AG10803 (cell line): Measurements from ENCODE around the gene SEPSECS.

Source experiments
- DNase-seq: peaks from one replicate; pipeline ENCODE4 v3.0.0; 2010; ENCODE audit warnings: low read depth
- H3K4me3 ChIP-seq: 2 replicates; pipeline ENCODE4 v1.5.1; 2011; ENCODE audit warnings: mild to moderate bottlenecking, low read length, control low read depth
- CTCF ChIP-seq: conservative IDR thresholded peaks from 2 replicates; pipeline ENCODE4 v1.5.1; 2011; ENCODE audit warnings: mild to moderate bottlenecking, low read length, control low read depth, inconsistent platforms

Gene SEPSECS

GRCh38 chr4:25157081-25157480 lies 3.2 kb downstream of the SEPSECS start:
- TF ChIP-seq CTCF, result no peak
- no peak overlapping the region for H3K4me3 ChIP-seq
- no peak for DNase-seq

- DNase-seq, result no peak
- TF ChIP-seq CTCF, result no peak
- H3K4me3 ChIP-seq, result no peak overlapping the region
These were observed 4.3 kb downstream of the SEPSECS start for GRCh38 chr4:25155947-25156346.

- DNase-seq, result no peak
- no peak for TF ChIP-seq CTCF
- H3K4me3 ChIP-seq, result no peak overlapping the region
These were observed 5.5 kb downstream of the SEPSECS start for GRCh38 chr4:25154594-25155265.

- no peak for DNase-seq
- H3K4me3 ChIP-seq, result no peak overlapping the region
- no peak for TF ChIP-seq CTCF
These were observed 14.2 kb downstream of the SEPSECS start for GRCh38 chr4:25146076-25146475.

- H3K4me3 ChIP-seq, result no peak overlapping the region
- peak; percentile 72 for TF ChIP-seq CTCF
- peak; percentile 32 for DNase-seq
These were observed 15.3 kb downstream of the SEPSECS start for GRCh38 chr4:25144870-25145481.

- no peak for TF ChIP-seq CTCF
- no peak for DNase-seq
- H3K4me3 ChIP-seq, result no peak overlapping the region
These were observed 17.8 kb downstream of the SEPSECS start for GRCh38 chr4:25142468-25142867.

GRCh38 chr4:25141592-25141991 lies 18.7 kb downstream of the SEPSECS start:
- H3K4me3 ChIP-seq, result no peak overlapping the region
- no peak for TF ChIP-seq CTCF
- DNase-seq, result no peak
